HepG2 (cell line): ENCODE results near the gene CAMTA1. TPM values are rescaled to one million over a fixed set of nuclear protein-coding genes. Genes with fewer than 3 reads are reported as not detected.

Experiments used
- ATAC-seq: fragments of 200-7000 bp; cut with Tn5 transposase; 3 replicates; pipeline ENCODE4 v1.9.1; 2020; ENCODE audit warnings: mild to moderate bottlenecking, moderate library complexity
- BruUV-seq: library from RNA; stranded (reverse); fragments of 400-500 nt; replicated peaks from 2 replicates; lab custom pipeline; 2021; lab: Mats Ljungman, UMichigan
- CTCF ChIA-PET: fragments of 300-600 bp; formaldehyde crosslinking; extraction: SDS; loops from one replicate; lab custom pipeline; 2021; ENCODE audit warnings: low total read pairs, inconsistent platforms, low intra/inter-chr PET ratio; lab: Yijun Ruan, JAX
- POLR2A ChIA-PET: fragments of 350-600 bp; sonication (Branson Sonifier 250); formaldehyde crosslinking; loops from one replicate; lab custom pipeline; 2020; ENCODE audit warnings: antibody characterized with exemption, inconsistent platforms; lab: Yijun Ruan, JAX
- DNase-seq: peaks from one replicate; pipeline ENCODE4 v3.0.0-alpha.2; 2015; ENCODE audit warnings: low spot score
- FAIRE-seq: peaks from 3 replicates; lab custom pipeline; 2011; peaks lifted over from hg19 to GRCh38; lab: Jason Lieb, UNC
- H2AFZ ChIP-seq: one replicate; pipeline ENCODE4 v1.6.1; 2011; ENCODE audit warnings: low read length, inconsistent platforms
- H3K27ac ChIP-seq: fragments of 300-600 bp; 3 replicates; pipeline ENCODE4 v1.8.0; 2011; ENCODE audit warnings: mixed run types, mild to moderate bottlenecking, mixed read lengths, low read length, inconsistent platforms; ENCODE audit not compliant: insufficient read depth; ENCODE audit errors: extremely low read length
- H3K27me3 ChIP-seq, 2 experiments: fragments of 200-600 bp in 1 of 2; 2 replicates in 1 of 2; 3 replicates in 1 of 2; pipeline versions ENCODE4 v1.6.0 to v1.8.0; 2011; ENCODE audit warnings: low read length in 2 of 2, mild to moderate bottlenecking in 2 of 2, moderate library complexity in 2 of 2, inconsistent platforms in 1 of 2; ENCODE audit not compliant: insufficient read depth in 2 of 2, control insufficient read depth in 1 of 2
- H3K36me3 ChIP-seq, 2 experiments: fragments of 200-600 bp in 1 of 2; replicated peaks in 1 of 2; 2 replicates in 1 of 2; 3 replicates in 1 of 2; pipeline versions ENCODE4 v1.5.1 to v1.8.0; 2011; ENCODE audit warnings: low read length in 2 of 2, inconsistent platforms in 1 of 2; ENCODE audit not compliant: insufficient read depth in 2 of 2, control insufficient read depth in 1 of 2
- H3K4me1 ChIP-seq: 2 replicates; pipeline ENCODE4 v1.5.1; 2012; ENCODE audit warnings: low read length, inconsistent platforms; ENCODE audit not compliant: insufficient read depth
- H3K4me2 ChIP-seq: 2 replicates; pipeline ENCODE4 v1.6.0; 2011; ENCODE audit warnings: low read depth, low read length, inconsistent platforms
- H3K4me3 ChIP-seq, 3 experiments: fragments of 200-600 bp in 1 of 3; sonication (generic), shearing (Covaris generic) in 1 of 3; replicated peaks in 1 of 3; 2 replicates each; pipeline ENCODE4 v1.5.1; 2011 to 2016; ENCODE audit warnings: low read length in 3 of 3, inconsistent platforms in 2 of 3, low read depth in 2 of 3, mild to moderate bottlenecking in 2 of 3, control low read depth in 1 of 3, mixed read lengths in 1 of 3; ENCODE audit not compliant: insufficient read depth in 1 of 3
- H3K79me2 ChIP-seq: one replicate; pipeline ENCODE4 v1.6.1; 2011; ENCODE audit warnings: low read length, inconsistent platforms; ENCODE audit not compliant: insufficient read depth
- H3K9ac ChIP-seq: 2 replicates; pipeline ENCODE4 v1.6.0; 2011; ENCODE audit warnings: mild to moderate bottlenecking, low read depth, low read length, inconsistent platforms; ENCODE audit not compliant: insufficient read depth
- H3K9me3 ChIP-seq: 2 replicates; pipeline ENCODE4 v1.5.1; 2012; ENCODE audit warnings: mild to moderate bottlenecking, low read length
- H4K20me1 ChIP-seq: 2 replicates; pipeline ENCODE4 v1.6.0; 2011; ENCODE audit warnings: inconsistent platforms, mild to moderate bottlenecking, low read length, moderate library complexity; ENCODE audit not compliant: insufficient read depth
- ZSCAN29 ChIP-seq: sonication (generic); formaldehyde crosslinking; conservative IDR thresholded peaks from 2 replicates; pipeline ENCODE4 v1.4.0; 2020; ENCODE audit warnings: mild to moderate bottlenecking, missing genetic modification reagents
- WGBS: methylation state at CpG from one replicate; pipeline ENCODE4 v1.1.6; 2017; ENCODE audit warnings: low lambda C conversion rate; 5-methylcytosine and 5-hydroxymethylcytosine counted together
- in situ Hi-C: cut with HindIII; loops from 2 replicates; pipeline ENCODE4 v1.10.0; 2017; ENCODE audit warnings: low pct_unique_long_range_greater_than_20kb; ENCODE audit not compliant: extremely low pct_ligation_motif_present
- intact Hi-C: fragments of 100-400 bp; cut with micrococcal nuclease; formaldehyde crosslinking; loops from one replicate; pipeline ENCODE4 v1.10.0; 2022; ENCODE audit not compliant: unreplicated experiment
- polyA plus RNA-seq, 8 experiments: library from polyadenylated mRNA; depleted of rRNA in 3 of 8; stranded (reverse) in 7 of 8; unstranded in 1 of 8; fragments of >200 nt; fragmentation: Illumina TruSeq in 4 of 8; extraction: Trizol in 4 of 8; gene quantifications; 2 replicates each; pipeline versions ENCODE4 v1.2.1 to v1.2.3, GENCODE V29; 2011 to 2016; ENCODE audit warnings: low read depth in 4 of 8, missing spikeins in 1 of 8, mixed read lengths in 1 of 8; ENCODE audit not compliant: insufficient read depth in 1 of 8
- total RNA-seq, 5 experiments: library from RNA; depleted of rRNA; stranded (reverse); fragments of >200 nt; fragmentation: Illumina TruSeq; extraction: Trizol; gene quantifications; 2 replicates each; pipeline ENCODE4 v1.2.3, GENCODE V29; 2016; ENCODE audit warnings: low read depth in 1 of 5
- TF ChIP-seq, protein P1 (sequence below): sonication (generic); formaldehyde crosslinking; IDR thresholded peaks from 2 replicates; pipeline ENCODE4 v1.9.0; 2021; ENCODE audit warnings: mild to moderate bottlenecking, missing genetic modification reagents

The CAMTA1 gene
- total and polyA plus RNA-seq, 2 of the 13 experiments (the other 11 are each of a cell fraction or from before 2014, with no cell fraction given): 25.0 to 36.4 TPM

- FAIRE-seq (no peak), ATAC-seq (no peak), DNase-seq (no peak)
- Histone ChIP-seq H3K27ac (no peak overlapping the region), H3K79me2 (no peaks in the 10 kb centered on the region), H2AFZ (no peak overlapping the region), H3K4me1 (no peaks in the 10 kb centered on the region), H4K20me1 (no peaks in the 10 kb centered on the region), H3K4me2 (no peak overlapping the region), H3K9ac (no peak overlapping the region), H3K4me3 (no peak overlapping the region), H3K27me3 (peaks cover 1 to 16% of the 10 kb centered on the region in 2 experiments; a peak in 4 of 5 replicates), H3K36me3 (no peaks in the 10 kb centered on the region), H3K9me3 (no peaks in the 10 kb centered on the region)
- POLR2A ChIA-PET: no interaction called here
- no TSS peak for BruUV-seq
- WGBS: 46% methylated on average over 5 of the region's 6 CpGs
- intact Hi-C loops: no loop called here
- CTCF ChIA-PET: no interaction called here
- TF ChIP-seq ZSCAN29: no peak
- TF ChIP-seq, protein P1, sequence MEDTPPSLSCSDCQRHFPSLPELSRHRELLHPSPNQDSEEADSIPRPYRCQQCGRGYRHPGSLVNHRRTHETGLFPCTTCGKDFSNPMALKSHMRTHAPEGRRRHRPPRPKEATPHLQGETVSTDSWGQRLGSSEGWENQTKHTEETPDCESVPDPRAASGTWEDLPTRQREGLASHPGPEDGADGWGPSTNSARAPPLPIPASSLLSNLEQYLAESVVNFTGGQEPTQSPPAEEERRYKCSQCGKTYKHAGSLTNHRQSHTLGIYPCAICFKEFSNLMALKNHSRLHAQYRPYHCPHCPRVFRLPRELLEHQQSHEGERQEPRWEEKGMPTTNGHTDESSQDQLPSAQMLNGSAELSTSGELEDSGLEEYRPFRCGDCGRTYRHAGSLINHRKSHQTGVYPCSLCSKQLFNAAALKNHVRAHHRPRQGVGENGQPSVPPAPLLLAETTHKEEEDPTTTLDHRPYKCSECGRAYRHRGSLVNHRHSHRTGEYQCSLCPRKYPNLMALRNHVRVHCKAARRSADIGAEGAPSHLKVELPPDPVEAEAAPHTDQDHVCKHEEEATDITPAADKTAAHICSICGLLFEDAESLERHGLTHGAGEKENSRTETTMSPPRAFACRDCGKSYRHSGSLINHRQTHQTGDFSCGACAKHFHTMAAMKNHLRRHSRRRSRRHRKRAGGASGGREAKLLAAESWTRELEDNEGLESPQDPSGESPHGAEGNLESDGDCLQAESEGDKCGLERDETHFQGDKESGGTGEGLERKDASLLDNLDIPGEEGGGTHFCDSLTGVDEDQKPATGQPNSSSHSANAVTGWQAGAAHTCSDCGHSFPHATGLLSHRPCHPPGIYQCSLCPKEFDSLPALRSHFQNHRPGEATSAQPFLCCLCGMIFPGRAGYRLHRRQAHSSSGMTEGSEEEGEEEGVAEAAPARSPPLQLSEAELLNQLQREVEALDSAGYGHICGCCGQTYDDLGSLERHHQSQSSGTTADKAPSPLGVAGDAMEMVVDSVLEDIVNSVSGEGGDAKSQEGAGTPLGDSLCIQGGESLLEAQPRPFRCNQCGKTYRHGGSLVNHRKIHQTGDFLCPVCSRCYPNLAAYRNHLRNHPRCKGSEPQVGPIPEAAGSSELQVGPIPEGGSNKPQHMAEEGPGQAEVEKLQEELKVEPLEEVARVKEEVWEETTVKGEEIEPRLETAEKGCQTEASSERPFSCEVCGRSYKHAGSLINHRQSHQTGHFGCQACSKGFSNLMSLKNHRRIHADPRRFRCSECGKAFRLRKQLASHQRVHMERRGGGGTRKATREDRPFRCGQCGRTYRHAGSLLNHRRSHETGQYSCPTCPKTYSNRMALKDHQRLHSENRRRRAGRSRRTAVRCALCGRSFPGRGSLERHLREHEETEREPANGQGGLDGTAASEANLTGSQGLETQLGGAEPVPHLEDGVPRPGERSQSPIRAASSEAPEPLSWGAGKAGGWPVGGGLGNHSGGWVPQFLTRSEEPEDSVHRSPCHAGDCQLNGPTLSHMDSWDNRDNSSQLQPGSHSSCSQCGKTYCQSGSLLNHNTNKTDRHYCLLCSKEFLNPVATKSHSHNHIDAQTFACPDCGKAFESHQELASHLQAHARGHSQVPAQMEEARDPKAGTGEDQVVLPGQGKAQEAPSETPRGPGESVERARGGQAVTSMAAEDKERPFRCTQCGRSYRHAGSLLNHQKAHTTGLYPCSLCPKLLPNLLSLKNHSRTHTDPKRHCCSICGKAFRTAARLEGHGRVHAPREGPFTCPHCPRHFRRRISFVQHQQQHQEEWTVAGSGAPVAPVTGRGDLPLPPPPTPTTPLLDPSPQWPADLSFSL: no peak
- in situ Hi-C loops: no loop called here
Observed at GRCh38 chr1:7425229-7425628, 640.0 kb downstream of the CAMTA1 start.
